Measurements from ENCODE around the gene LDB2. TPM values are rescaled to one million over a fixed set of nuclear protein-coding genes. Genes with fewer than 3 reads are reported as not detected.
A peak's percentile ranks its signal among the peaks of the same experiment; 100 is the strongest.

LDB2 gene
- total RNA-seq, 1 experiment from 2014 or later = 18.7 TPM

DNA sequence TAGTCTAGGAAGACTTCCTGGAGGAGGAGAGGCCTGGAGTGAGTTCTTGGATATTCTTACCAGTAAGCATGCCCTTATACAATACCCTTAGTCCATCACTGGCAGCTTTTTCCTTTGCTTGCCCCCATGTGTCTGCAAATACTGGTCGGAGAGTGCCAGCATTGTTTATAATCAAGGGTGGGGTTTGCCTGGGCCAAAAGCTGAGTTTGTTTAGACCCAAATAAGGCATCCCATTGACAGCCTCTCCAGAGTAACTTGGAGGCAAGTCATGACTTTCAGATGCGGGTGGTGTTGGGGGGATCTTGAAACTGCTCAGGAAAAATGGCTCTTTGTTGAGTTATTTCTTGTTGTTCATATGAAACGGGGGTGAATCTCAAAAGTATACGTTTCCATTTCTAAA lies 413.7 kb downstream of the LDB2 start:
- no peak for DNase-seq
- no peaks in the 10 kb centered on the region for H3K27me3 ChIP-seq
- H3K9me3 ChIP-seq = no peaks in the 10 kb centered on the region
- H3K4me3 ChIP-seq = no peak overlapping the region
- no peaks in the 10 kb centered on the region for H3K36me3 ChIP-seq

GRCh38 chr4:16483540-16483939 lies 414.9 kb downstream of the LDB2 start:
- Histone ChIP-seq H3K4me3 (no peak overlapping the region), H3K9me3 (no peaks in the 10 kb centered on the region), H3K27me3 (no peaks in the 10 kb centered on the region), H3K36me3 (no peaks in the 10 kb centered on the region)
- DNase-seq = no peak

GRCh38 chr4:16480011-16480410 lies 418.4 kb downstream of the LDB2 start:
- DNase-seq = no peak
- H3K4me3 ChIP-seq = no peak overlapping the region
- no peaks in the 10 kb centered on the region for H3K36me3 ChIP-seq
- no peaks in the 10 kb centered on the region for H3K27me3 ChIP-seq
- no peaks in the 10 kb centered on the region for H3K9me3 ChIP-seq

DNA sequence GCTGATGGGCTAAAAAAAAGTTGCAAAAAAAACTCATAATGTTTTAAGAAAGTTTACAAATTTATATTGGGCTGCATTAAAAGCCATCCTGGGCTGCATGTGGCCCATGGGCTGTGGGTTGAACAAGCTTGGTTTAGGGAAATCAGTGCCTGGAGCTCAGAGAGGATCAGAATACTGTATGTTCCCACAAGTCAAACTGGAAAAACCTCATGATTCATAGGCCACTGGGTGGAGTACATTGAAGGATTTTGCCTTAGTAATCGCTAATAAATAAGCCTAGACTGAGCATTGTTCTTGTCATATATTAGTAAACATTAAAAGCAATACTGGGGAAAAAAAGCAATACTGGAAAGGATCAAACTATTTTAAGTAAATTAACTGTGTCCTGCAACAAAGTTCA lies 425.9 kb downstream of the LDB2 start:
- DNase-seq = no peak
- H3K27me3 ChIP-seq = no peaks in the 10 kb centered on the region
- no peaks in the 10 kb centered on the region for H3K36me3 ChIP-seq
- no peak overlapping the region for H3K4me3 ChIP-seq
- H3K9me3 ChIP-seq = peaks cover 4% of the 10 kb centered on the region; the same call in 1 of the 2 replicates

DNA sequence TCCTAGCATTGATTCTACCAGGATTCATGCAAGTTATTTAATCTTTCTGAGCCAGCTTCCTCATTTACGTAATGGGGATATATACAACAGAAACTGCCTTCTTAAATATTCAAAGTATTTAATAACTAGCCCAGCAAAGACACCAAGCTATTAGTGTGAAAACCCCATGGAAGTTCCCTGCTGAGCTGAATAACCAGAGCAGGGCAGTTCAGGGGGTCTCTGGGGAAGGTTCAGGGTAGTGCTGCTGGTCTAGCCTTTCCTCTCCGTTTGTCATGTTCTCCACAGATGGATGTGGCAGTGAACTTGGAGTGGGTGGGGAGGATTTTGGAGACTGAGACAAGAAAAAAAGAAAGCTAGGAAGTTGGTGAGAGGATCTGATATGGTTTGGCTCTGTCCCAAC lies 431.4 kb downstream of the LDB2 start:
- no peaks in the 10 kb centered on the region for H3K27me3 ChIP-seq
- H3K4me3 ChIP-seq = no peak overlapping the region
- DNase-seq = no peak
- H3K36me3 ChIP-seq = no peaks in the 10 kb centered on the region
- H3K9me3 ChIP-seq = no peaks in the 10 kb centered on the region

- no peaks in the 10 kb centered on the region for H3K36me3 ChIP-seq
- H3K27me3 ChIP-seq = no peaks in the 10 kb centered on the region
- no peaks in the 10 kb centered on the region for H3K9me3 ChIP-seq
- no peak overlapping the region for H3K4me3 ChIP-seq
- DNase-seq = no peak
Measured at GRCh38 chr4:16466581-16466980, 431.9 kb downstream of the LDB2 start.

GRCh38 chr4:16464651-16465050 lies 433.8 kb downstream of the LDB2 start:
- Histone ChIP-seq H3K36me3 (no peaks in the 10 kb centered on the region), H3K4me3 (no peak overlapping the region), H3K9me3 (no peaks in the 10 kb centered on the region), H3K27me3 (no peaks in the 10 kb centered on the region)
- DNase-seq = no peak

DNA sequence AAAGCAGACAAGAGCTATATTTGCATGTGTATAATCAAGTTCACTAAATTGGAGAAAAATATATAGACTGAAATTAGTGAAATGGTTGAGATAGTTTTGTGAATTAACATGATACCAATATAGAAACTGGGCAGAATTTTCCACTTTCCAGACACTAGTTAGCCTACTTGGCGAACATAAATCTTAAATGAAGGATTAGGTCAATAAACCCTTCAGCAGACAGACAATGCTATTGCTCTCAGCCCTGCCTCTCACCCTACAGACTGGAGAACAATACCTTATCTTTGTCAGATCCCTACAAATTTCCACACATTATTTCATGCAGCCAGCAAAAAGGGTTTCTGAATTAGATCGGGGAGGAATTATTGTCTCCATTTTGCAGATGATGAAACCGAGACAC lies 435.8 kb downstream of the LDB2 start:
- no peaks in the 10 kb centered on the region for H3K36me3 ChIP-seq
- no peak overlapping the region for H3K4me3 ChIP-seq
- H3K27me3 ChIP-seq = no peaks in the 10 kb centered on the region
- DNase-seq = no peak
- H3K9me3 ChIP-seq = no peaks in the 10 kb centered on the region

- Histone ChIP-seq H3K4me3 (no peak overlapping the region), H3K9me3 (no peaks in the 10 kb centered on the region), H3K36me3 (no peaks in the 10 kb centered on the region), H3K27me3 (no peaks in the 10 kb centered on the region)
- DNase-seq = peak; percentile 41
Measured at GRCh38 chr4:16461362-16461761, 437.1 kb downstream of the LDB2 start.

- Histone ChIP-seq H3K27me3 (no peaks in the 10 kb centered on the region), H3K4me3 (no peak overlapping the region), H3K9me3 (no peaks in the 10 kb centered on the region), H3K36me3 (no peaks in the 10 kb centered on the region)
- DNase-seq = no peak
Measured at GRCh38 chr4:16457944-16458343, 440.5 kb downstream of the LDB2 start.
